ENCODE measurements around the gene WDR44.

Gene WDR44

GRCh38 chrX:118370921-118371624 is 25.2 kb downstream of the WDR44 start:
- Histone ChIP-seq H3K14ac (ENCODE audit: low read length) (no peak overlapping the region), H2BK120ac (ENCODE audit: insufficient read depth, low read length, poor library complexity) (no peak overlapping the region), H3K4ac (ENCODE audit: low read depth, low read length) (no peak overlapping the region), H2BK5ac (ENCODE audit: low read depth, low read length, poor library complexity) (no peak overlapping the region), H3K9me3 (ENCODE audit: insufficient read depth, low read depth, low read length) (no peaks in the 10 kb centered on the region), H3K27ac (ENCODE audit: low read depth, low read length) (no peak overlapping the region), H3K36me3 (ENCODE audit: control insufficient read depth in 1 of 2, insufficient read depth in 2 of 2, low read length in 2 of 2) (no peaks in the 10 kb centered on the region), H2BK12ac (ENCODE audit: low read length) (no peak overlapping the region), H3K79me2 (ENCODE audit: control insufficient read depth, insufficient read depth, low read length, poor library complexity) (no peaks in the 10 kb centered on the region), H4K8ac (ENCODE audit: low read depth, low read length) (no peak overlapping the region), H3K4me2 (ENCODE audit: low read length) (no peak overlapping the region), H3K9ac (ENCODE audit: low read length) (no peak overlapping the region), H3K4me3 (ENCODE audit: low read depth, low read length) (no peak overlapping the region), H2AK5ac (ENCODE audit: low read length) (no peak overlapping the region), H3K79me1 (ENCODE audit: low read length) (no peaks in the 10 kb centered on the region), H4K91ac (ENCODE audit: low read depth, low read length) (no peak overlapping the region), H3K4me1 (ENCODE audit: control insufficient read depth in 1 of 2, insufficient read depth in 2 of 2, low read length in 2 of 2) (no peaks in the 10 kb centered on the region), H3K27me3 (ENCODE audit: insufficient read depth, low read length) (no peaks in the 10 kb centered on the region), H4K12ac (ENCODE audit: low read depth, low read length) (no peak overlapping the region), H2AFZ (ENCODE audit: insufficient read depth, low read length, poor library complexity) (no peak overlapping the region), H3K18ac (ENCODE audit: low read length) (no peak overlapping the region), H3K23ac (ENCODE audit: low read length) (no peak overlapping the region)
- no peak for DNase-seq
- no CpG with 5 or more reads among the region's 2 CpGs for WGBS (ENCODE audit: extremely low coverage, insufficient coverage, insufficient read length)

GRCh38 chrX:118373538-118373937 is 27.6 kb downstream of the WDR44 start:
- H2BK12ac ChIP-seq (ENCODE audit: low read length), result no peak overlapping the region
- no peak overlapping the region for H3K4ac ChIP-seq (ENCODE audit: low read depth, low read length)
- H3K9me3 ChIP-seq (ENCODE audit: insufficient read depth, low read depth, low read length), result no peaks in the 10 kb centered on the region
- no peak overlapping the region for H3K4me3 ChIP-seq (ENCODE audit: low read depth, low read length)
- H4K12ac ChIP-seq (ENCODE audit: low read depth, low read length), result no peak overlapping the region
- no peak overlapping the region for H2AFZ ChIP-seq (ENCODE audit: insufficient read depth, low read length, poor library complexity)
- no peaks in the 10 kb centered on the region for H3K27me3 ChIP-seq (ENCODE audit: insufficient read depth, low read length)
- no peaks in the 10 kb centered on the region for H3K79me2 ChIP-seq (ENCODE audit: control insufficient read depth, insufficient read depth, low read length, poor library complexity)
- no peak overlapping the region for H3K14ac ChIP-seq (ENCODE audit: low read length)
- no peak overlapping the region for H2BK120ac ChIP-seq (ENCODE audit: insufficient read depth, low read length, poor library complexity)
- no peak overlapping the region for H2AK5ac ChIP-seq (ENCODE audit: low read length)
- H3K4me2 ChIP-seq (ENCODE audit: low read length), result no peak overlapping the region
- H3K79me1 ChIP-seq (ENCODE audit: low read length), result no peaks in the 10 kb centered on the region
- no peak for DNase-seq
- no peak overlapping the region for H3K23ac ChIP-seq (ENCODE audit: low read length)
- H4K8ac ChIP-seq (ENCODE audit: low read depth, low read length), result no peak overlapping the region
- no CpG with 5 or more reads among the region's 2 CpGs for WGBS (ENCODE audit: extremely low coverage, insufficient coverage, insufficient read length)
- no peak overlapping the region for H3K18ac ChIP-seq (ENCODE audit: low read length)
- H4K91ac ChIP-seq (ENCODE audit: low read depth, low read length), result no peak overlapping the region
- H3K36me3 ChIP-seq (ENCODE audit: control insufficient read depth in 1 of 2, insufficient read depth in 2 of 2, low read length in 2 of 2), result no peaks in the 10 kb centered on the region
- no peak overlapping the region for H3K27ac ChIP-seq (ENCODE audit: low read depth, low read length)
- no peaks in the 10 kb centered on the region for H3K4me1 ChIP-seq (ENCODE audit: control insufficient read depth in 1 of 2, insufficient read depth in 2 of 2, low read length in 2 of 2)
- no peak overlapping the region for H3K9ac ChIP-seq (ENCODE audit: low read length)
- H2BK5ac ChIP-seq (ENCODE audit: low read depth, low read length, poor library complexity), result no peak overlapping the region

- Histone ChIP-seq H4K12ac (ENCODE audit: low read depth, low read length) (no peak overlapping the region), H3K18ac (ENCODE audit: low read length) (no peak overlapping the region), H2AFZ (ENCODE audit: insufficient read depth, low read length, poor library complexity) (no peak overlapping the region), H3K36me3 (ENCODE audit: control insufficient read depth in 1 of 2, insufficient read depth in 2 of 2, low read length in 2 of 2) (no peaks in the 10 kb centered on the region), H3K14ac (ENCODE audit: low read length) (no peak overlapping the region), H3K9ac (ENCODE audit: low read length) (no peak overlapping the region), H2BK120ac (ENCODE audit: insufficient read depth, low read length, poor library complexity) (no peak overlapping the region), H3K4me1 (ENCODE audit: control insufficient read depth in 1 of 2, insufficient read depth in 2 of 2, low read length in 2 of 2) (no peaks in the 10 kb centered on the region), H3K4me3 (ENCODE audit: low read depth, low read length) (no peak overlapping the region), H4K91ac (ENCODE audit: low read depth, low read length) (no peak overlapping the region), H3K4ac (ENCODE audit: low read depth, low read length) (no peak overlapping the region), H3K23ac (ENCODE audit: low read length) (no peak overlapping the region), H4K8ac (ENCODE audit: low read depth, low read length) (no peak overlapping the region), H3K79me2 (ENCODE audit: control insufficient read depth, insufficient read depth, low read length, poor library complexity) (no peaks in the 10 kb centered on the region), H3K79me1 (ENCODE audit: low read length) (no peaks in the 10 kb centered on the region), H3K27me3 (ENCODE audit: insufficient read depth, low read length) (no peaks in the 10 kb centered on the region), H2AK5ac (ENCODE audit: low read length) (no peak overlapping the region), H2BK12ac (ENCODE audit: low read length) (no peak overlapping the region), H3K9me3 (ENCODE audit: insufficient read depth, low read depth, low read length) (no peaks in the 10 kb centered on the region), H3K4me2 (ENCODE audit: low read length) (no peak overlapping the region), H2BK5ac (ENCODE audit: low read depth, low read length, poor library complexity) (no peak overlapping the region), H3K27ac (ENCODE audit: low read depth, low read length) (no peak overlapping the region)
- WGBS (ENCODE audit: extremely low coverage, insufficient coverage, insufficient read length), result no CpG with 5 or more reads among the region's 3 CpGs
- no peak for DNase-seq
Measured at GRCh38 chrX:118383120-118383519, 37.2 kb downstream of the WDR44 start.

GRCh38 chrX:118392716-118393115 is 46.8 kb downstream of the WDR44 start:
- Histone ChIP-seq H3K4me2 (ENCODE audit: low read length) (no peak overlapping the region), H3K27ac (ENCODE audit: low read depth, low read length) (no peak overlapping the region), H2AK5ac (ENCODE audit: low read length) (no peak overlapping the region), H3K18ac (ENCODE audit: low read length) (no peak overlapping the region), H3K79me2 (ENCODE audit: control insufficient read depth, insufficient read depth, low read length, poor library complexity) (no peaks in the 10 kb centered on the region), H3K4me3 (ENCODE audit: low read depth, low read length) (no peak overlapping the region), H2BK120ac (ENCODE audit: insufficient read depth, low read length, poor library complexity) (no peak overlapping the region), H3K27me3 (ENCODE audit: insufficient read depth, low read length) (no peaks in the 10 kb centered on the region), H4K91ac (ENCODE audit: low read depth, low read length) (no peak overlapping the region), H2AFZ (ENCODE audit: insufficient read depth, low read length, poor library complexity) (no peak overlapping the region), H2BK5ac (ENCODE audit: low read depth, low read length, poor library complexity) (no peak overlapping the region), H3K14ac (ENCODE audit: low read length) (no peak overlapping the region), H3K36me3 (ENCODE audit: control insufficient read depth in 1 of 2, insufficient read depth in 2 of 2, low read length in 2 of 2) (peaks cover 0 to 3% of the 10 kb centered on the region in 2 experiments), H2BK12ac (ENCODE audit: low read length) (no peak overlapping the region), H3K4me1 (ENCODE audit: control insufficient read depth in 1 of 2, insufficient read depth in 2 of 2, low read length in 2 of 2) (no peaks in the 10 kb centered on the region), H3K23ac (ENCODE audit: low read length) (no peak overlapping the region), H4K12ac (ENCODE audit: low read depth, low read length) (no peak overlapping the region), H4K8ac (ENCODE audit: low read depth, low read length) (no peak overlapping the region), H3K9me3 (ENCODE audit: insufficient read depth, low read depth, low read length) (no peaks in the 10 kb centered on the region), H3K79me1 (ENCODE audit: low read length) (no peaks in the 10 kb centered on the region), H3K4ac (ENCODE audit: low read depth, low read length) (no peak overlapping the region), H3K9ac (ENCODE audit: low read length) (no peak overlapping the region)
- no CpG with 5 or more reads among the region's 4 CpGs for WGBS (ENCODE audit: extremely low coverage, insufficient coverage, insufficient read length)
- no peak for DNase-seq
